Epithelial cell of esophagus (primary cell): Measurements from ENCODE around the gene FASTKD2.

ENCODE experiments used
- DNase-seq: peaks from one replicate; pipeline ENCODE4 v3.0.0; 2010; ENCODE audit warnings: low read depth
- H3K4me3 ChIP-seq: 2 replicates; pipeline ENCODE4 v1.5.1; 2011; ENCODE audit warnings: mild to moderate bottlenecking, low read length, control low read depth
- TF ChIP-seq, protein P1 (sequence below): IDR thresholded peaks from 2 replicates; pipeline ENCODE4 v1.5.1; 2011; ENCODE audit warnings: low read depth, mild to moderate bottlenecking, low read length, control low read depth, inconsistent platforms; ENCODE audit not compliant: insufficient read depth; ENCODE audit errors: missing control alignments

Gene FASTKD2

DNA sequence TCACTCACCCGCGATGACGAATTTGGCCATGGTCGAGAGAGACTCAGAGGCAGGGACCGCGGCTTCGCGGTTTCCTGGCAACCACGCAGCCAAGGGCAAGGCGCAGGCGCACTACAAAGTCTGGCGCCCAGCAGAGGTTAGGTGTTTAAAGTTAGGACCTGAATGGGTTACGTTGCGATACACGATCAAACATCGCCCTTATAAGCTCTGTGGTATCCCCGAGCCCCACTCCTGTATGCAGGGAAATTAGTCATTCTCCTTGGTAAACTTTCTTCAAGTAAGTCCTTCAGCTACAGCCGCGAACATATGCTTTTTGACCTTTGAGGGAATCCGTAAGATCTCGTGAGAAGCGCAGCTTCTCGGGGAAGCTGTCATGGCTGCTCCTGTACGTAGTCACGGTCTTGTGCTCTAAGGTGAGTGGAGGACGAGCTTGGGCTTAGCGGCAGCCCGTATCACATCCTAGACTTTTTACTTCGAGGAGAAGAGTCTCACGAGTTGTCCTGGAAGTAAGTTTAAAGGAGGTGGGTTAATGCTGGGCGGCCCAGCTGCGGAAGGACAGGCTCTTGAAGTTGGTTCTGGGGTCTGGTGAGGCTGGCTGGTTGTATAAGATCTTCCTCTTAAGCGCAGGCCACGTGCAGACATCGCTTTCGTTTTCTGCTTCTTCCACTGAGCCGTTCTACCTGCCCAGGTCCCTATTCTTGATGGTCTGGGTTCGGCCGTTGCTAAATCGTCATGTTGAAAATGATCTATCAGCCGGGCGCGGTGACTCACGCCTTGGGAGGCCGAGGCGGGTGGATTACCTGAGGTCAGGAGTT is at the start of gene FASTKD2, which contains the start of gene MDH1B:
Gene FASTKD2, plus strand, starts transcription at position 365 of the 815 bp plus-strand sequence. CDS start 1,088 bp downstream, outside the sequence.
Gene MDH1B, minus strand, starts transcription at position 87 of the 815 bp plus-strand sequence. Its CDS starts 57 bp downstream, at position 30.
- peak within 1 kb of the TSS; percentile 96 for H3K4me3 ChIP-seq

DNA sequence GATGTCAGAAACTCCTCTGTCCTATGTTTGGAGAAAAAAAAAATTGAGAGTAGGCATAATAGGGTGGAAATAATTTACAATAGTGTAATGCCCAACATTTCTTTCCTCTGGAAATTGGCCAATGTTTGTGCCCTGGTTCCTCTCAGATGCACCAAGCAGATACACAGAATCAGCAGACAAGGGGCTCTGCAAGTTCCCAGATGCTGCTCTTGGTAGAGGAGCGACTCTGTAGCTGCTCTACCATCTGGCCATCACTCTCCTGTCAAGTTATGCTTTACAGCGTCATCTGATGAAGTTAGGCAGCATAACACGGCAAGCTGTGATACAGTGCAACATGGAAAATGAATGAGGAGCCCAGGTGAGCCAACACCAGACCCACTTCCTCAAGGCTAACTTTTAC is 48.8 kb upstream of the FASTKD2 start:
- H3K4me3 ChIP-seq, result no peak overlapping the region
- TF ChIP-seq, protein P1, sequence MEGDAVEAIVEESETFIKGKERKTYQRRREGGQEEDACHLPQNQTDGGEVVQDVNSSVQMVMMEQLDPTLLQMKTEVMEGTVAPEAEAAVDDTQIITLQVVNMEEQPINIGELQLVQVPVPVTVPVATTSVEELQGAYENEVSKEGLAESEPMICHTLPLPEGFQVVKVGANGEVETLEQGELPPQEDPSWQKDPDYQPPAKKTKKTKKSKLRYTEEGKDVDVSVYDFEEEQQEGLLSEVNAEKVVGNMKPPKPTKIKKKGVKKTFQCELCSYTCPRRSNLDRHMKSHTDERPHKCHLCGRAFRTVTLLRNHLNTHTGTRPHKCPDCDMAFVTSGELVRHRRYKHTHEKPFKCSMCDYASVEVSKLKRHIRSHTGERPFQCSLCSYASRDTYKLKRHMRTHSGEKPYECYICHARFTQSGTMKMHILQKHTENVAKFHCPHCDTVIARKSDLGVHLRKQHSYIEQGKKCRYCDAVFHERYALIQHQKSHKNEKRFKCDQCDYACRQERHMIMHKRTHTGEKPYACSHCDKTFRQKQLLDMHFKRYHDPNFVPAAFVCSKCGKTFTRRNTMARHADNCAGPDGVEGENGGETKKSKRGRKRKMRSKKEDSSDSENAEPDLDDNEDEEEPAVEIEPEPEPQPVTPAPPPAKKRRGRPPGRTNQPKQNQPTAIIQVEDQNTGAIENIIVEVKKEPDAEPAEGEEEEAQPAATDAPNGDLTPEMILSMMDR, result no peak
- no peak for DNase-seq

More for the DNA sequence above, at the start of gene FASTKD2, which contains the start of gene MDH1B:
- DNase-seq, result peak; percentile 97
- TF ChIP-seq, protein P1, result no peak

DNA sequence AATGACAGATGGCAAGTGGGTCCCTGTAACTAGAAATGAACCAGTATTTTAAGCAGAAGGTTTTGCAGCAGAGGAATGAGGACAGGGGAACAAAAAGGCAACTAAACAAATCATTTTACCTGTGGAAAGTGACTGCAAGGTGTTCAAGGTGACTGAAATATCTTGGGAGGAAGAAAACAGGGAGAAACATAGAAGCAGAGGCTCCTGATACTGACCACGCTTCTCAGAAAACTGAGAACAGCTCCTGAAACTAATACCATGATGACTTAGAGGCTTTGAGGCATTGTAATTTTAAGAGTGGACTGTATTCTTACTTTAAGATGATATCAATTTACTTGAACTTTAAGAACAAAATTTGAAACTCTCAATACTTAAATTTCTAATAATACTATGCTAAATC is 47.1 kb upstream of the FASTKD2 start, which contains the start of gene DYTN:
Gene DYTN, minus strand, starts transcription at position 101 of the 400 bp plus-strand sequence. CDS start 117 bp downstream, outside the sequence.
- TF ChIP-seq, protein P1, result no peak
- no peak within 1 kb of the TSS for H3K4me3 ChIP-seq
- DNase-seq, result no peak

DNA sequence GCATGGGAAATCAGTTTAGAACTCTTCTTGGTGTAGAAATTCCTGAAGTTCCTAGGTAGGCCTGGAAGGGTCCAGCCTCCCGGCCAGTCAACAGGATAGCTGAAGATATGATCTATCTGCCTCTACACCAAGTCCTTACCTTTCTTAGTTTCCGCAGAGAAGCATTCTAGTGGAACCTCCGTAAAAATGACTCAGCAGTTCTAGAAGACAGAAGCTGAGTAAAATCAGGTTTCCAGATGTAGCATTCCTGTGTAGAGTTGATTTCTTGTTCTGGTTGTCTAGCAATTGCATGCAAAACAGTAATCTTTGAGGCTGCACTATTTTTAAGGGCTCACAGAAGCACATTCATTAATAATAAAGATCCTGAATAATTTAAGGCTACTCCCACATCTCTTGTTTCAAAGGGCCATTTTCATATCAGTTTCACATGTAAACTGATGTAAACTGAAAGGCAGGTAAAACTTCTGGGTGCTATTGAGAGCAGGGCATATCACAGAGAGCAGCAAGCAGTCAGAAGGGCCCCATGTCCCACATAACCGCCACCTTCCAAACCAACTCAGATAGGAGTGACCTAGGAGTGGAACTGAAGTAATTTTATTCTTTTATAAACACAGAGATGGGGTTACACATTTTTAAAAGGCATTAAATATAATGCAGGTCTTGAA is 44.0 kb upstream of the FASTKD2 start:
- no peak overlapping the region for H3K4me3 ChIP-seq
- TF ChIP-seq, protein P1, result no peak
- DNase-seq, result no peak

DNA sequence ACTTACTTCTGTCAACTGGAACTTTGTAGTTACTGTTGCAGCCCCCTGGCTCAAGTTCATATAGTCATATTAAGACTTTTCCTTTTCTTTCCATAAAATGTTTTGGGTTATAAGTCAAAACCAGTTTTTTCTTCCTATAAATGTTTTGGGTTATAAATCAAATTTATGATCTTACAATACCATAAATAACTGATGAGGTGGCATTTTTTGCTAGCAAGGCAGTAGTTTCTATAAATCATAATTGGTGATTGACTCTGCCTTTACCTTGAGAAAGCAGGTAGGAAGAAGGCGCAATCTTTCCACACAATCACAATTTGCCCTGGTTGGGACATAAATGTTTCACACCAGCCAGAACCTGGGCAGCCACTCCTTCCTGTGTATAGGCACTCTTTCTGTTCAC is 42.1 kb upstream of the FASTKD2 start:
- no peak overlapping the region for H3K4me3 ChIP-seq
- TF ChIP-seq, protein P1, result no peak
- no peak for DNase-seq

DNA sequence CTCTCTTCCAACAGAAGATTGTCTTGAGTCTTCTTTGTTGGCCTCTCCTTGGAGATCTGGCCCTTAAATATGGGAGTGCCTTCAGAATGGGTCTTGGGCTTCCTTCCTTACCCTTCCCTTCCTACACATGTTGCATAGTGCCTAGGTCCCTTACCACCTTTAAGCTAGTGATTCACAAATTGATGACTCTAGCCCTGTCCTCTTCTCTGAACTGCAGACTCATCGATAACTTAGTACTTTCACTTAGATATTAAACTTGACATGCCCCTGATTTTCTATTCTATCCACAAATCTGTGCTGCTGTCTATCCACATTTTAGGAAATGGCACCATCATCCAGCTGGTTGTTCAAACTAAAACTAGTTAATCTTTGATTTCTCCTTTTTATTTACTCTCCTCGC is 38.1 kb upstream of the FASTKD2 start:
- DNase-seq, result no peak
- H3K4me3 ChIP-seq, result no peak overlapping the region
- TF ChIP-seq, protein P1, result no peak
